ENCODE measurements around the gene SPRYD7.
"Not testable (repeated sequence)": the region's sequence is repeated elsewhere in the genome, so short reads cannot be mapped to it uniquely, and the experiment has no call there.

SPRYD7 gene

DNA sequence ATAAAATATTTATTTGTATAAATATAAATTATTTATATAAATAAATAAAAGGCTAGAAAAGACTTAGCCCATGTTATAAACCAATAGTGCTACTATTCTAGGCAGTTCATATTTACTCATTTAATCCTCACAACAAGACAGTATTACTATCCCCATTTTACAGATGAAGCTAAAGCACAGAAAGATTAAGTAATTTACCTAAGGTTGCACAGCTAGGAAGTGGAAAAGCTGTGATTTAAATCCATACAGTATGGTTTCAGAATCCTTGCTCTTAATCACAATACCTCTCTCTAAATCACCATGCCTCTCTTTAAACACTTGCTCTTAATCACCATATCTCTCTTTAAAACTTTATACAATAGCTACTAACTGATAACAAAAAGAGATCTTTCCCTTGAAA, 13.8 kb downstream of the SPRYD7 start:
- Histone ChIP-seq H3K36me3 (replicated peaks in 1 of 2; ENCODE audit: control insufficient read depth in 2 of 2, insufficient read depth in 2 of 2, low read length in 2 of 2) (peaks cover 0 to 58% of the 10 kb centered on the region in 2 donors), H3K79me1 (ENCODE audit: low read depth, low read length) (no peaks in the 10 kb centered on the region), H2BK15ac (ENCODE audit: low read length) (no peak overlapping the region), H3K18ac (ENCODE audit: low read length) (no peak overlapping the region), H2BK120ac (ENCODE audit: low read depth, low read length) (no peak overlapping the region), H3K27me3 (ENCODE audit: control insufficient read depth in 3 of 3, insufficient read depth in 3 of 3, low read depth in 1 of 3, low read length in 3 of 3) (no peaks in the 10 kb centered on the region), H3K23ac (ENCODE audit: low read depth, low read length, poor library complexity) (no peak overlapping the region), H2BK12ac (ENCODE audit: low read length) (no peak overlapping the region), H3K27ac (replicated peaks; ENCODE audit: low read length) (no peak overlapping the region), H3K4me3 (ENCODE audit: low read length in 2 of 2) (no peak overlapping the region), H2BK5ac (ENCODE audit: low read length) (no peak overlapping the region), H3K9ac (ENCODE audit: low read depth, low read length, poor library complexity) (no peak overlapping the region), H2AK5ac (ENCODE audit: low read depth, low read length) (no peak overlapping the region), H3K4ac (ENCODE audit: low read length) (no peak overlapping the region), H3K4me2 (ENCODE audit: insufficient read depth, low read length, poor library complexity, severe bottlenecking) (no peak overlapping the region), H4K91ac (ENCODE audit: low read depth, low read length, poor library complexity) (no peak overlapping the region), H3K9me3 (replicated peaks in 1 of 2; ENCODE audit: control insufficient read depth in 2 of 2, insufficient read depth in 1 of 2, low read depth in 1 of 2, low read length in 2 of 2) (no peaks in the 10 kb centered on the region), H3K14ac (ENCODE audit: low read length) (no peak overlapping the region), H4K8ac (ENCODE audit: low read depth, low read length) (no peak overlapping the region), H2AFZ (ENCODE audit: low read length) (no peak overlapping the region), H3K4me1 (ENCODE audit: control insufficient read depth in 2 of 2, insufficient read depth in 1 of 2, low read depth in 1 of 2, low read length in 2 of 2) (no peaks in the 10 kb centered on the region)
- DNase-seq (ENCODE audit: low spot score): no peak

DNA sequence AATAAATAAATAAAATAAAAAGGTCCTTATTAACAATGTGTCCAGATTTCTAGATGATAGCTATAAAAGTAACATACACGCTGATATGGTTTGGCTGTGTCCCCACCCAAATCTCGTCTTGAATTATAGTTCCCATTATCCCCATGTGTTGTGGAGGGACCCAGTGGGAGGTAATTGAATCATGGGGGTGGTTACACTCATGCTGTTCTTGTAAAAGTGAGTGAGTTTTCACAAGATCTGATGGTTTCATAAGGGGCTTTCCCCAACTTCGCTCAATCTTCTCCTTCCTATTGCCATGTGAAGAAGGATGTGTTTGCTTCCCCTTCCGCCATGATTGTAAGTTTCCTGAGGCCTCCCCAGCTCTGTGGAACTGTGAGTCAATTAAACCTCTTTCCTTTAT, 15.2 kb downstream of the SPRYD7 start:
- not testable (repeated sequence) for H2BK5ac ChIP-seq (ENCODE audit: low read length); H3K14ac ChIP-seq (ENCODE audit: low read length); H2BK15ac ChIP-seq (ENCODE audit: low read length); H3K9ac ChIP-seq (ENCODE audit: low read depth, low read length, poor library complexity); H3K9me3 ChIP-seq (replicated peaks in 1 of 2; ENCODE audit: control insufficient read depth in 2 of 2, insufficient read depth in 1 of 2, low read depth in 1 of 2, low read length in 2 of 2); H4K8ac ChIP-seq (ENCODE audit: low read depth, low read length); H3K27me3 ChIP-seq (ENCODE audit: control insufficient read depth in 3 of 3, insufficient read depth in 3 of 3, low read depth in 1 of 3, low read length in 3 of 3); H3K23ac ChIP-seq (ENCODE audit: low read depth, low read length, poor library complexity); H3K4me1 ChIP-seq (ENCODE audit: control insufficient read depth in 2 of 2, insufficient read depth in 1 of 2, low read depth in 1 of 2, low read length in 2 of 2); H2AFZ ChIP-seq (ENCODE audit: low read length); H3K4me2 ChIP-seq (ENCODE audit: insufficient read depth, low read length, poor library complexity, severe bottlenecking); H2BK120ac ChIP-seq (ENCODE audit: low read depth, low read length); H2AK5ac ChIP-seq (ENCODE audit: low read depth, low read length); DNase-seq (ENCODE audit: low spot score); H4K91ac ChIP-seq (ENCODE audit: low read depth, low read length, poor library complexity); H2BK12ac ChIP-seq (ENCODE audit: low read length); H3K27ac ChIP-seq (replicated peaks; ENCODE audit: low read length); H3K4ac ChIP-seq (ENCODE audit: low read length); H3K18ac ChIP-seq (ENCODE audit: low read length); H3K4me3 ChIP-seq (ENCODE audit: low read length in 2 of 2); H3K79me1 ChIP-seq (ENCODE audit: low read depth, low read length)
- peaks cover 1 to 59% of the 10 kb centered on the region in 2 donors for H3K36me3 ChIP-seq (replicated peaks in 1 of 2; ENCODE audit: control insufficient read depth in 2 of 2, insufficient read depth in 2 of 2, low read length in 2 of 2)
- no CpG with 5 or more reads among the region's 4 CpGs for WGBS, 2 donors (ENCODE audit: extremely low coverage in 2 of 2, insufficient read length in 2 of 2, insufficient replicate concordance in 1 of 2)

DNA sequence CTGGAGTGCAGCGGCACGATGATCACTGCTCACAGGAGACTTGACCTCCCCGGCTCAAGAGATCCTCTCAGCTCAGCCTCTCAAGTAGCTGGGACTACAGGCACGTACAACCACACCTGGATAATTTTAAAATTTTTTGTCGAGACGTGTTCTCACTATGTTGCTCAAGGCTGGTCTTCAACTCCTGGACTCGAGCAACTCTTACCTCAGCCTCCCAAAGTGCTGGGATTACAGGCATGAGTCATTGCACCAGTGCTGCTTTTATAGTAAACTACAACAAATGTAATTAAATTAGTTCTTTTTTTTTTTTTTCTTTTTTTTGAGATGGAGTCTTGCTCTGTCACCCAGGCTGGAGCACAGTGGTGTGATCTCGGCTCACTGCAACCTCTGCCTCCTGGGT, 18.0 kb downstream of the SPRYD7 start:
- H2AFZ ChIP-seq (ENCODE audit: low read length); H4K91ac ChIP-seq (ENCODE audit: low read depth, low read length, poor library complexity); H3K27me3 ChIP-seq (ENCODE audit: control insufficient read depth in 3 of 3, insufficient read depth in 3 of 3, low read depth in 1 of 3, low read length in 3 of 3); H3K18ac ChIP-seq (ENCODE audit: low read length); H3K9me3 ChIP-seq (replicated peaks in 1 of 2; ENCODE audit: control insufficient read depth in 2 of 2, insufficient read depth in 1 of 2, low read depth in 1 of 2, low read length in 2 of 2); H3K4me2 ChIP-seq (ENCODE audit: insufficient read depth, low read length, poor library complexity, severe bottlenecking); H3K14ac ChIP-seq (ENCODE audit: low read length); H2AK5ac ChIP-seq (ENCODE audit: low read depth, low read length); H3K23ac ChIP-seq (ENCODE audit: low read depth, low read length, poor library complexity); H4K8ac ChIP-seq (ENCODE audit: low read depth, low read length); H2BK5ac ChIP-seq (ENCODE audit: low read length); H3K9ac ChIP-seq (ENCODE audit: low read depth, low read length, poor library complexity); H2BK12ac ChIP-seq (ENCODE audit: low read length); H3K79me1 ChIP-seq (ENCODE audit: low read depth, low read length); H2BK120ac ChIP-seq (ENCODE audit: low read depth, low read length); H3K4me3 ChIP-seq (ENCODE audit: low read length in 2 of 2); DNase-seq (ENCODE audit: low spot score); H3K4me1 ChIP-seq (ENCODE audit: control insufficient read depth in 2 of 2, insufficient read depth in 1 of 2, low read depth in 1 of 2, low read length in 2 of 2); H3K27ac ChIP-seq (replicated peaks; ENCODE audit: low read length); H2BK15ac ChIP-seq (ENCODE audit: low read length); H3K4ac ChIP-seq (ENCODE audit: low read length): not testable (repeated sequence)
- WGBS, 2 donors (ENCODE audit: extremely low coverage in 2 of 2, insufficient read length in 2 of 2, insufficient replicate concordance in 1 of 2): no CpG with 5 or more reads among the region's 8 CpGs
- peaks cover 1 to 64% of the 10 kb centered on the region in 2 donors for H3K36me3 ChIP-seq (replicated peaks in 1 of 2; ENCODE audit: control insufficient read depth in 2 of 2, insufficient read depth in 2 of 2, low read length in 2 of 2)

DNA sequence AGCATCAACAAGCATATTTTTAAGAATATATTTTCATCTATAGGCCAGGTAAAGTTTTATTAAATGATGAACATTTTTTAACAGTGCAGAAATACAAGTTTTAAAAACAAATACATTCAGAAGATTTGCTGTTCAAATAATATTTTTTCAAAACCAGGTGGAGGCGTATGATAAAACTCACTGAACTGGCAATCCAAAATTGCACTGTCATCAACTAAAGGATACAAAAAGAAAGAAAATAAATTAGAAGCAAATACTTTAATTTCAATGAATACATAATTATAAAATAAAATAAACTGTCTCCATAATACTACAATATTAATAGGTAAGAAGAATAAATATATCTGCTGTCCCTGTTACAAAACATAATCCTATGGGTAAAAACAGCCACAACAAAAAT, 21.2 kb downstream of the SPRYD7 start:
- Histone ChIP-seq H2BK15ac (ENCODE audit: low read length) (no peak overlapping the region), H2BK120ac (ENCODE audit: low read depth, low read length) (no peak overlapping the region), H3K4me3 (ENCODE audit: low read length in 2 of 2) (no peak overlapping the region), H3K18ac (ENCODE audit: low read length) (no peak overlapping the region), H3K4me1 (ENCODE audit: control insufficient read depth in 2 of 2, insufficient read depth in 1 of 2, low read depth in 1 of 2, low read length in 2 of 2) (no peaks in the 10 kb centered on the region), H3K36me3 (replicated peaks in 1 of 2; ENCODE audit: control insufficient read depth in 2 of 2, insufficient read depth in 2 of 2, low read length in 2 of 2) (peaks cover 1 to 50% of the 10 kb centered on the region in 2 donors), H3K23ac (ENCODE audit: low read depth, low read length, poor library complexity) (no peak overlapping the region), H4K8ac (ENCODE audit: low read depth, low read length) (no peak overlapping the region), H3K14ac (ENCODE audit: low read length) (no peak overlapping the region), H3K4me2 (ENCODE audit: insufficient read depth, low read length, poor library complexity, severe bottlenecking) (no peak overlapping the region), H2AK5ac (ENCODE audit: low read depth, low read length) (no peak overlapping the region), H3K27ac (replicated peaks; ENCODE audit: low read length) (no peak overlapping the region), H2AFZ (ENCODE audit: low read length) (no peak overlapping the region), H3K9ac (ENCODE audit: low read depth, low read length, poor library complexity) (no peak overlapping the region), H4K91ac (ENCODE audit: low read depth, low read length, poor library complexity) (no peak overlapping the region), H2BK12ac (ENCODE audit: low read length) (no peak overlapping the region), H2BK5ac (ENCODE audit: low read length) (no peak overlapping the region), H3K79me1 (ENCODE audit: low read depth, low read length) (no peaks in the 10 kb centered on the region), H3K9me3 (replicated peaks in 1 of 2; ENCODE audit: control insufficient read depth in 2 of 2, insufficient read depth in 1 of 2, low read depth in 1 of 2, low read length in 2 of 2) (no peaks in the 10 kb centered on the region), H3K4ac (ENCODE audit: low read length) (no peak overlapping the region), H3K27me3 (ENCODE audit: control insufficient read depth in 3 of 3, insufficient read depth in 3 of 3, low read depth in 1 of 3, low read length in 3 of 3) (no peaks in the 10 kb centered on the region)
- no CpG with 5 or more reads among the region's 1 CpG for WGBS, 2 donors (ENCODE audit: extremely low coverage in 2 of 2, insufficient read length in 2 of 2, insufficient replicate concordance in 1 of 2)
- no peak for DNase-seq (ENCODE audit: low spot score)

All from neuronal stem cell (in vitro differentiated cells).